HG03064 (cell line): Measurements from ENCODE around the gene IGF1R.

Experiments used
- ATAC-seq: cut with Tn5 transposase; IDR thresholded peaks from one replicate; pipeline ENCODE4 v1.9.1; 2021; ENCODE audit warnings: low read depth; ENCODE audit not compliant: unreplicated experiment

Gene IGF1R

DNA sequence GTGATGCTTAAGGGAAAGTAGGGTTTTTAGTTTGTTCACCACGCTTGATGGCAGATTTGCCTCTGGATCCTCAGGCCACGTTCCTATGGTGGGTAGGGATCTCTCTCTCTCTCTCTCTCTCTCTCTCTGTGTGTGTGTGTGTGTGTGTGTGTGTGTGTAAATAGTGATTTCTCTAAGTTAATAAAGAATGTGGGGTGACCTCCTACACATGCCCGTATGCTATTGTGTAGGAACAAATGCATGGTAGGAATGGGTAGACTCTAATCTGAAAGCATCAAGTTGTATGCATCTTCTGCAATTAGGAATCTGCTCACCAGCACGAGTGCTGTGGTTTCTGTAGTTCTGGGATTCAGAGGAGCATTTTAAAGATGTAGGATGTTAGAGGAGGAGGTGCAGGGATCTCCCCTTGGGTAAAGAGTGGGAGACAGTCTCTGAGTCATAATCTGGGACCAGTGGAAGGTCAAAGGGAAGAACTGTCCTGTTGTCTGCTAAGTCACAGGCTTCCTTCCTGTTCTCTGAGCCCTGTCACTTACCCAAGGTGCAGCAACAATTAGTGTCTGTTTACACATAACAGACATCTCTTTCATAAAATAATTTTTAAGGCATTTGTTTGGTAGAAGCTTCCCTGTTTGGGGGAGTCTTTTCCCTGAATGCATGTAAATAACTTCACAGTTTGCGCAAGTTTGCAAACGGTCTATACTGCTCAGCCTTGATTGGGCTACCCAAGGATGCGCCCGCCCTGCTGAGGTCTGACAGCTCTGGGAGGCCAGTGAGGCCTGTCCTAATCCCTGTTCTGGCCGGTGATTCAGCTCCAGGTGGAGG lies 139.8 kb downstream of the IGF1R start:
- no peak for ATAC-seq

GRCh38 chr15:98789020-98789419 lies 140.7 kb downstream of the IGF1R start:
- ATAC-seq: no peak

DNA sequence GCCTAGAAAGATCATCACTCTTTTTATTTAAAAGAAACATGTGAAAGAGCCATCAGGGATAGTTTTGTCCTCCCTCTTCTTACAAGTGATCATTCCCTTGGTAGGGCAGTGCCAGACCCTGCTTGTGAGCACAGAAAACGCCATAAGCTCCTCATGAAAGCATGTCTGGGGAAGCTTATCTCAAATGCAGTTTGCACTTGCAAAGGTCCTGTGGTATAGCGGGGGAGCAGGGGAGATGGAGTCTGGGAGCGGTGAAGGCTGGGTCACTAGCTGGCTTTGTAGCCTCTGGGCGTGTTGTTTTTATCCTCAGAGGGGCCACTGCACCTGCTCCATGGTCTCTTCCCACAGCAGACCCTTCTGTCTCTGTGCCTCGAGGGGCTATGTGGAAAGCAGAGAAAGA lies 141.9 kb downstream of the IGF1R start:
- ATAC-seq: no peak

DNA sequence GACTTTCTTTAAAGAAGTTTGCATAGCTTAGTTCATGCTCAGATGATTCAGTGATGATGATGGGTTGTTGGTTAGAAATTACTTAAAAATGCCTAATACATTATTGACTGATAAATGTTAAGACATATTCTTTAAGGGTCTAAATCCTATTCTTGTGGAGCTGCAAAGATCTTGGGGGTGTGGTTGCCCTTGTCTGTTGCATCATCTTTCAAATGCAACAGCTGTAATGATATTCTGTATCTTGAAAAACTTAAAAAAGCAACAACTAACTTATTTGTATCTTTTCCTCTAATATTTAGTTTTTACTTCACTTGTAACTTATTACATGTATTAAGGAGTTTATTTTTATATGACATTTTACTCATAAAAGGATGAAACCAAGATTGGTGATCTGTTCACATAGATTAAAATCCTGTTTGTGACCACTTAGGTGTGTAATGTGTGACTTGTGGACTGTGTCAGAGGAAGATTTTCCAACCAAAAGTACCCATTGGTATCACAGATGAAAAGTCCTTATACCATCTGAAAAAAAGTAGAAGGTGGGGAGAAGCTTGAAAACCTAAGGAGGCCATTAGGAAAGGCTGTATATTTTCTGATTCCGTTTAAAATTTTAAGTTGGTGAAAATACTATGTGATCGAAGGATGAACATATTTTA lies 142.8 kb downstream of the IGF1R start:
- ATAC-seq: no peak

GRCh38 chr15:98792117-98792516 lies 143.8 kb downstream of the IGF1R start:
- no peak for ATAC-seq

DNA sequence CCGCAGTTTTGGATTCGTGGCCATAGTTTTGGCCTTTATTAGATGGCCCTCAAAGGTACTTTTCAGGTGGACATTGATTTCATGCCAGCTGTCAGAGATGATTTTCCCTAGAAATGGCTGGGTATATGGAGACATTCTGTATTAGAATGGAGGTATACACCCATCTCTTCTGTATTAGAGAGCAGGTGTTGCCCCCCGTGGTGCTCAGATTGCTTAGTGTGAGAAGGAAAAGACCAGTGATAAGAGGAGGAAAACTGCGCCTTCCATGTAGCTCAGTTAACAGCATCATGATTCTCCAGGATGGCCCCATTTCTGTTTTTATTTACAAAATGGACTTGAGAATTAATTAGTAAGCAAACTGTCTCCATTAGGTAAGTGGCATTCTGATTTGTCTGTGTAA lies 145.9 kb downstream of the IGF1R start:
- ATAC-seq: no peak

GRCh38 chr15:98794748-98795147 lies 146.4 kb downstream of the IGF1R start:
- no peak for ATAC-seq

DNA sequence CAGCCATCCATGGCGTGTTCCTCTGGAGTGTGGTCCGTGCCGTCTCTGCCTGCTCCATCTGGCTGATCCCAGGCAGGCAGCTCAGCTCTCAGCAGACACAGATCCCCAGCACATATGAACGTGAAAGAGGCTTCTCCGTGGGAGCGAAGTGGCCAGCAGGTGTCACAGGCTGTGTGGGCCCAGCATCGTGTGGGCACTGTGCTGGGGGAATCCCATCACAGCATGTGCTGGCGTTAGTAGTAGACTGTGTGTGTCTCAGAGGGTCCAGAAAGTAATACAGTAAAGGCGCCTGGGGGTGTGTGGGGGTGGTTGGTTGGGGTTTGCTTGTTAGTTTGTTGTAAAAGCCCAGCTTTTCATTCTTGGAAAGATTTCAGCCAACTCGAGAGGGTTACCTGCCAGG lies 147.6 kb downstream of the IGF1R start:
- no peak for ATAC-seq

GRCh38 chr15:98796685-98797357 lies 148.5 kb downstream of the IGF1R start:
- no peak for ATAC-seq

- no peak for ATAC-seq
These were observed 150.1 kb downstream of the IGF1R start for GRCh38 chr15:98798375-98798893.

GRCh38 chr15:98799461-98800390 lies 151.4 kb downstream of the IGF1R start:
- no peak for ATAC-seq

DNA sequence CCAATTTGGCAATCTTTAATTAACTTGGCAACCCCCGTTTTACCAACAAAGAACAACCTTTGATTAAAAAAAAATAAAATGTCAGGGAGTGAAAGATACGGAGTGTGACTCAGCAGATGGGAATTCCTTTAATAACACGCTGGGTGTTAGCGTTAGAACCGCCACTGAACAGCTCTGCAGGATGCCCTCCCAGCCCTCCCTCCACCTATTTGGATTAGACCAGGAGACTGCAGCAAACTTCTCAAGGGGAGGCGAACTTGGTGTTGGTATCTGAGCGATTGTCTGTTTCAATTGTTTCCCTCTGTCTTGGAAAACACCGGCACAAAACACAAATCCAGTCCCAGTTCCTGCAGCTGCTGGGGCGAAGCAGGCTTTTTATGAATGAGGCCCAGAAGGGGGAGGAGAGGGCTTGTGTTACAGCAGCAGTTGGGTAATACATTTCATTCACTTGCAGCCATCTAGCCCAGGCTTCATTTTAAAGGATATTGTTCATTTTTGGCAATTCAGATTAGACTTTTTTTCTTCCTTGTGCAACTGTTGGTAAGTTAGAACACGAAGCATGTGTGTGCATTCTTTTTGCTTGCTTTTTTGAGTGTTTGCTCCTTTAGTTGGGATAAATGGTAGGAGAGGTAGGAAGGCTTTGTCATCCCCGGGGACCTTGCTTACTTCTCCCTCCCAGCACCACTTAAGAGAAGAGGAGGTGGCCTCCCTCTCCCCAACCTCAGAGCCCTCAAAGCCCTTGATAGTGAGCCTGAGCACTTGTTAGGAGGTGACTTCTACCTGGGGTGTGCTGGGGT lies 152.3 kb downstream of the IGF1R start:
- no peak for ATAC-seq

DNA sequence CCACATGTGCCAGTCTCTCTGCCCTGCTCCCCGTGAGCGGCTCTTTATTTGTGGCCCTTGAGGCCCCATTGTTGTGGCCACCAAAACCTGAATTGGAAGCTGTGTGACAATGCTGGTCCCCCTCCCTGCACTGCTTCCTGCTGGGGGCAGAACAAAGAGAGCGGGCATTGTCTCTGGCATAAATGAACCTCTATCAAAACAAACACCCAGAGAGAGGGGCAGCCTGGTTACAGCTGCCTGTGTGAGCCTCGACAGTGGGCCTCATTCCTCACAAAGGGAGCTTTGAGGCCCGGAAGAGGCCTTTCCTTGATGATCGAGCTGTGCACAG lies 152.9 kb downstream of the IGF1R start:
- ATAC-seq: no peak

DNA sequence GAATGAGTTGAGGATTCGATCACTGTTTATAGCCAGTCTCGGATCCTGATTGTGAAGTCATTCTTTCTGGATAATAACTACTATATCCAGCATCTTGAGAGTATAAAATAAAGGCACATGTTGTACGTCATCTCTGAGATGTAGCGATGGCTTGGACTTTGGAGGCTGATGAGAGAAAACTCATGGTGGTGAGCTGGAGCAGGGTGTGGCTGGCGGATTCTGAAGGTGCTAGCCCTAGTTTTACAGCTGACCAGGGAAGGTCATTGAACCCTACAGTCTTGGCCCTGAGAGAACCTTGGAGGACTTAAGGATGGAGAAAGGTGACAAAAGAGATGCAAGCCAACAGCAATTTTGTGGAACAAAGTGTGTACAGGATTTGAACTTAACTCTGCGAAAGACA lies 153.8 kb downstream of the IGF1R start:
- no peak for ATAC-seq

- no peak for ATAC-seq
These were observed 155.1 kb downstream of the IGF1R start for GRCh38 chr15:98803228-98804056.

GRCh38 chr15:98804057-98804380 lies 155.7 kb downstream of the IGF1R start:
- ATAC-seq: no peak

DNA sequence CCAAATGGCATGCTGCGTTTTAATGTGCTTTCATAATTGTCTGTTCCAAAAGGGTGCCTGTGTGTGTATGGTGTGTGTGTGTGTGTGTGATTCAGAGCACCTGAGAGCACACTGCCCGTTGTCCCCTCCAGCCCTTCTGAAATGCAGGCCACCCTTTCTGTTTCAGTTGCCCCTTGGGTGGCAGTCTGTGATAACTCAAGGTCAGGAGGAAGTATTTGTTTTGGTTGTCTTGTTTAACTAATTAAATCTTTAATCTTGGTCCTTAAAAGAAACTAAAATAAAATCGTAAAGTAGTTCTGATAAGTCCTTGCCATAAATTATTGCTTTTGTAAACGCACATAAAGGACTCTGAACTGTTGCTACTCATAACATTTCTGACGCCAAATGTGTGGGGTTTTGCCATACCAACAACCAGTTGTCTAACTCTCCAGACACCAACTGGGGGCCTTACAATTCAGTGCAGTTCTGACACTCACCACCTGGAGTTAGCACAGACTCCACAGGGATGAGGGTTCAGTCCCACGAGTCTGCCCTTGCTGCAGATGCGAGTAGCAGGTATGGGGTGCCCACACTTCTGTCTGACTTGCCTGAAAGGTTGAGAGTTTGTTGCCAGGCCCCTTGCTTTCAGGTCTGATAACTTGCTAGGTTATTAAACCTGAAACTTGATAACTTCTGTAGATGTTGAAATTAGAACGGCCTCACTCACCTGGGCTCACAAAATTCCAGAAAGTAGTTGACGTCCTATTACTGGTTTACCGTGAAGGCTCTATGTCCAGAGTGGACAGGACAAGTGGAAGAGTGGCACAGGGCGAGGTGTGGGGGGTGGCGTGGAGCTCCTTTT lies 157.3 kb downstream of the IGF1R start:
- no peak for ATAC-seq

GRCh38 chr15:98806275-98806895 lies 158.0 kb downstream of the IGF1R start:
- no peak for ATAC-seq
